ENCODE measurements around the gene KCNA1.

KCNA1 gene

GRCh38 chr12:4961311-4961710 lies 51.6 kb downstream of the KCNA1 start:
- no peak for DNase-seq

DNA sequence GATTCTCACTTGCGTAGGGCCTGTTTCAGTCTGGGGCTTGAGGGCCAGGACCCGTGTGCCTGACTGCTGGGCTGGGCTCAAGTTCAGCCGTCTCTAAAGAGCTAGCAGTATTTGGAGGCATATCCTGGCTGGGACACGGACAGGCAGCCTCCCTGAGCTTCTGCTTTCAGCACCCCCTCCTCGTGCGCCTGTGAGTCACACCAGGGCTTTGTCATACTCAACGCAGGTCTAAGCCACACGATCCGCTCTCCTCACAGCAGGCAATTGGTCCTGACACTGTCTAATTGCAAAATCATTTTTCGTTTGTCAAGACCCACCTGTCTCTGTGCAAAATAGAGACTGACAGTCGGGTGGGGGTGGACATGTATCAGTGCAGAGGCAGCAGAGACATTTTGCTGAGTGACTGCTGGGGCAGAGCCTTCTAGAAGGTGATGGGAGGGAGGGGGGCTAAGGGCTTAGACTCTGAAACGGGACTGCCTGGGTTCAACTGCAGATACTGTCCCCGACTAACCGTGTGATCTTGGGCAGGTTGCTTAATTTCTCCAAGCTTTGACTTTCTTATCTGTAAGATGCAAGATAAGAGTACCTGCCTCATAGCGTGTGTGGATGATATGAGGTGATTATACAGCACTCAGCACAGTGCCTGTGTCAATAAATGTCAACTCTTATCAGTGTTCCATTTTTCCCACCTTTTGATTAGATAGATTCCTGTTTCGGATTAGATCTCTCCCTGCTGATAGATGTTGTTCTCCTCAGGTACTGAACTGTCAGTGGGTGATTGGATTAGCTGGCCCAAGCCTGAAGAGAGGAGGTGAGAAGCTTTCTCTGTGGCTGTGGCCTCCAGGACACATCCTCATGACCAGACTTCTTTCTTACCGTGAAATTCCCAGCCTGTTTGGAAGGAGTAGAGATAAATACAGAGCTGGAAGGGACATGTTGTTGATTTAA lies 53.1 kb downstream of the KCNA1 start:
- peak; percentile 73 for DNase-seq

All from fibroblast of skin of scalp (primary cell).